OCI-M2 (cell line): Measurements from ENCODE around the gene PPM1J.

Source experiments
- DNase-seq: peaks from one replicate; lab custom pipeline; 2025; ENCODE audit not compliant: unreplicated experiment; lab: John Stamatoyannopoulos, UW

Gene PPM1J

GRCh38 chr1:112704934-112705627, 10.1 kb downstream of the PPM1J start:
- DNase-seq: peak; percentile 79

GRCh38 chr1:112704391-112704933, 10.7 kb downstream of the PPM1J start:
- no peak for DNase-seq

- DNase-seq: no peak
Observed at GRCh38 chr1:112703706-112704105, 11.4 kb downstream of the PPM1J start.

- DNase-seq: no peak
Observed at GRCh38 chr1:112702420-112703261, 12.5 kb downstream of the PPM1J start.

GRCh38 chr1:112702067-112702395, 13.1 kb downstream of the PPM1J start:
- no peak for DNase-seq

GRCh38 chr1:112701227-112702066, 13.7 kb downstream of the PPM1J start:
- DNase-seq: no peak

GRCh38 chr1:112700290-112701226, 14.6 kb downstream of the PPM1J start:
- peak; percentile 91 for DNase-seq

GRCh38 chr1:112699425-112700144, 15.5 kb downstream of the PPM1J start:
- DNase-seq: no peak

GRCh38 chr1:112698366-112699310, 16.5 kb downstream of the PPM1J start:
- no peak for DNase-seq

- no peak for DNase-seq
Observed at GRCh38 chr1:112697781-112698201, 17.3 kb downstream of the PPM1J start.

GRCh38 chr1:112696578-112697314, 18.4 kb downstream of the PPM1J start:
- no peak for DNase-seq

- no peak for DNase-seq
Observed at GRCh38 chr1:112695276-112695675, 19.9 kb downstream of the PPM1J start.

GRCh38 chr1:112694363-112694929, 20.7 kb downstream of the PPM1J start:
- DNase-seq: no peak

GRCh38 chr1:112693821-112694220, 21.3 kb downstream of the PPM1J start:
- no peak for DNase-seq

GRCh38 chr1:112692681-112693080, 22.5 kb downstream of the PPM1J start:
- DNase-seq: no peak

GRCh38 chr1:112689842-112690237, 25.3 kb downstream of the PPM1J start:
- DNase-seq: no peak

GRCh38 chr1:112689196-112689841, 25.8 kb downstream of the PPM1J start:
- no peak for DNase-seq
